MCF 10A (cell line): ENCODE results near the gene DNAJC6. TPM values are rescaled to one million over a fixed set of nuclear protein-coding genes. Genes with fewer than 3 reads are reported as not detected.
A peak's percentile ranks its signal among the peaks of the same experiment; 100 is the strongest.

Experiments used
- BruUV-seq: library from RNA; stranded (reverse); fragments of 400-500 nt; replicated peaks from 2 replicates; lab custom pipeline; 2021; lab: Mats Ljungman, UMichigan
- CTCF ChIA-PET: fragments of 300-600 bp; sonication (Branson Sonifier 250); formaldehyde crosslinking; extraction: SDS; loops from one replicate; lab custom pipeline; 2021; ENCODE audit warnings: antibody characterized with exemption, inconsistent platforms; lab: Yijun Ruan, JAX
- POLR2A ChIA-PET: fragments of 300-600, 350-650 bp; sonication (Branson Sonifier 250); formaldehyde crosslinking; extraction: SDS; loops from one replicate; lab custom pipeline; 2020; ENCODE audit warnings: antibody characterized with exemption, inconsistent platforms; lab: Yijun Ruan, JAX
- DNase-seq: peaks from one replicate; pipeline ENCODE4 v3.0.0-alpha.2; 2018; ENCODE audit not compliant: unreplicated experiment
- H3K27ac Mint-ChIP-seq: one replicate; pipeline ENCODE4 v1.8.0; 2022; ENCODE audit warnings: mild to moderate bottlenecking, low read depth, mixed read lengths; ENCODE audit not compliant: unreplicated experiment
- H3K27me3 Mint-ChIP-seq: one replicate; pipeline ENCODE4 v1.8.0; 2022; ENCODE audit warnings: mixed read lengths; ENCODE audit not compliant: insufficient read depth, unreplicated experiment
- H3K36me3 Mint-ChIP-seq: one replicate; pipeline ENCODE4 v1.8.0; 2022; ENCODE audit warnings: mild to moderate bottlenecking, moderate library complexity, mixed read lengths; ENCODE audit not compliant: insufficient read depth, unreplicated experiment
- H3K4me1 Mint-ChIP-seq: one replicate; pipeline ENCODE4 v1.8.0; 2022; ENCODE audit warnings: mixed read lengths; ENCODE audit not compliant: insufficient read depth, unreplicated experiment
- H3K4me3 Mint-ChIP-seq: one replicate; pipeline ENCODE4 v1.8.0; 2022; ENCODE audit warnings: mild to moderate bottlenecking, moderate library complexity, mixed read lengths; ENCODE audit not compliant: unreplicated experiment
- H3K9me3 Mint-ChIP-seq: one replicate; pipeline ENCODE4 v1.8.0; 2022; ENCODE audit warnings: mixed read lengths; ENCODE audit not compliant: unreplicated experiment
- intact Hi-C: fragments of 100-400 bp; cut with micrococcal nuclease; formaldehyde crosslinking; loops from 2 replicates; pipeline ENCODE4 v1.14.1; 2022
- total RNA-seq: library from RNA; stranded (reverse); gene quantifications from 2 replicates; pipeline ENCODE4 v1.2.3, GENCODE V29; 2022
- TF ChIP-seq, protein P1 (sequence below): fragments of 200-600 bp; IDR thresholded peaks from one replicate; pipeline ENCODE4 v1.8.0; 2022; ENCODE audit warnings: antibody characterized with exemption, mild to moderate bottlenecking; ENCODE audit not compliant: unreplicated experiment

DNAJC6 gene
- total RNA-seq, 1 experiment from 2014 or later: 7.9 TPM

DNA sequence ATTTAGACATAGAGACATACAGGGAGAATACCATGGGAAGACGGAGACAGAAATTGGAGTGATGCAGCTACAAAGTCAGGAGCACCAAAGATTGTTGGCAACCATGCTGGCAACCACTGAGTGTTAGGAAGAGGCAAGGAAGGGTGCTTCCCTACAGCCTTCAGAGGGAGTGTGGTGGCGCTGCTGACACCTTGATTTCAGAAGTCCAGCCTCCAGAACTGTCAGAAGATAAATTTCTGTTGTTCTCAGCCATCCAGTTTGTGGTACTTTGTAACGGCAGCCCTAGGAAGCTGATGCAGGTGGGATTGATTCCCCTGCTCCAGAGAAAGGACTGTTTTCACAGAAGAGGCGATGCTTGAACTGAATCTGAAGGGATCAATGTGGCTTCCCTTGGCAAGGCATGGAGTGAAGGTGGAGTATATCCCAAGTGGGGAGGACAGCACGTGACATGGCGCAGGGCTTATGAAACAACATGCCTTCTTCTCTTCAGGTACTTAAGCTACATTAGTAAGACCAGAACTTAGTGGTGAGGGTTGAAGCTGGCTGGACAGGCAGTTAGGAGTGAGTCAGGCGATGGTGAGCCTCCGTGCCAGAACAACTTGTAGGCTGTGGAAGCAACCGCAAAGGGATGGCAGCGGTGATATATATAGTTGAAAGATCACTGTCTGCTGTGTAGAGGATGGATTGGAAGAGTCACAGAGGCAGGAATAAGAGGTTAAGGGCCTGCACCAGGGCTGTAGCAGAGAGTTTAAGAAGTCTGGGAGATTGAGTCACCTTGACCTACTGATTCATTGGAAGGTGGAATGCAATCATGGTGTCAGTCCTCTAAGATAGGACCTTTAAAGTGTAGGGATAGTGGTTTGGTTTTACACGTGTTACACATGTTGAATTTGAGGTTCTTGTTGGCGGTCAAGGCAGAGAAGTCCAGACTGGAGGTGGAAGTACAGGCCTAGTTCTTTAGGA is 113.2 kb downstream of the DNAJC6 start:
- Mint-ChIP-seq H3K36me3 (peaks cover 24% of the 10 kb centered on the region), H3K4me3 (no peak overlapping the region), H3K9me3 (no peaks in the 10 kb centered on the region), H3K4me1 (peaks cover 40% of the 10 kb centered on the region), H3K27ac (no peak overlapping the region), H3K27me3 (no peaks in the 10 kb centered on the region)
- POLR2A ChIA-PET: interaction anchor here (0.6 to 8.2 kb wide), 21 partner anchors 8 to 844 kb away, joined by 3 to 144 read pairs (median 3); no protein-coding TSS in a partner anchor
- TF ChIP-seq, protein P1, sequence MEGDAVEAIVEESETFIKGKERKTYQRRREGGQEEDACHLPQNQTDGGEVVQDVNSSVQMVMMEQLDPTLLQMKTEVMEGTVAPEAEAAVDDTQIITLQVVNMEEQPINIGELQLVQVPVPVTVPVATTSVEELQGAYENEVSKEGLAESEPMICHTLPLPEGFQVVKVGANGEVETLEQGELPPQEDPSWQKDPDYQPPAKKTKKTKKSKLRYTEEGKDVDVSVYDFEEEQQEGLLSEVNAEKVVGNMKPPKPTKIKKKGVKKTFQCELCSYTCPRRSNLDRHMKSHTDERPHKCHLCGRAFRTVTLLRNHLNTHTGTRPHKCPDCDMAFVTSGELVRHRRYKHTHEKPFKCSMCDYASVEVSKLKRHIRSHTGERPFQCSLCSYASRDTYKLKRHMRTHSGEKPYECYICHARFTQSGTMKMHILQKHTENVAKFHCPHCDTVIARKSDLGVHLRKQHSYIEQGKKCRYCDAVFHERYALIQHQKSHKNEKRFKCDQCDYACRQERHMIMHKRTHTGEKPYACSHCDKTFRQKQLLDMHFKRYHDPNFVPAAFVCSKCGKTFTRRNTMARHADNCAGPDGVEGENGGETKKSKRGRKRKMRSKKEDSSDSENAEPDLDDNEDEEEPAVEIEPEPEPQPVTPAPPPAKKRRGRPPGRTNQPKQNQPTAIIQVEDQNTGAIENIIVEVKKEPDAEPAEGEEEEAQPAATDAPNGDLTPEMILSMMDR: no peak
- intact Hi-C loops: loop anchor here (5.0 to 10.0 kb wide), 3 partner anchors 250 to 1512 kb away; no protein-coding TSS in a partner anchor
- BruUV-seq: no TSS peak
- DNase-seq: peak; percentile 91
- CTCF ChIA-PET: interaction anchor here (0.6 to 2.1 kb wide), 14 partner anchors 8 to 1892 kb away, joined by 3 to 8 read pairs (median 4); no protein-coding TSS in a partner anchor

- TF ChIP-seq, protein P1: no peak
- intact Hi-C loops: loop anchor here (2.0 to 10.0 kb wide), 4 partner anchors 81 to 1511 kb away; no protein-coding TSS in a partner anchor
- no TSS peak for BruUV-seq
- H3K27ac Mint-ChIP-seq: no peak overlapping the region
- ChIA-PET CTCF (interaction anchor here (0.7 to 1.2 kb wide), 3 partner anchors 15 to 264 kb away, joined by 3 to 5 read pairs (median 4); no protein-coding TSS in a partner anchor), POLR2A (interaction anchor here (0.5 to 8.2 kb wide), 19 partner anchors 9 to 1500 kb away, joined by 3 to 144 read pairs (median 4); partner anchors contain the start of genes DNAI4 and MIER1)
- H3K4me3 Mint-ChIP-seq: no peak overlapping the region
- H3K4me1 Mint-ChIP-seq: peaks cover 28% of the 10 kb centered on the region
- DNase-seq: peak; percentile 93
- peaks cover 38% of the 10 kb centered on the region for H3K36me3 Mint-ChIP-seq
- H3K9me3 Mint-ChIP-seq: no peaks in the 10 kb centered on the region
- H3K27me3 Mint-ChIP-seq: no peaks in the 10 kb centered on the region
These were observed 114.7 kb downstream of the DNAJC6 start for GRCh38 chr1:65423884-65424572.

GRCh38 chr1:65424573-65424889 is 115.2 kb downstream of the DNAJC6 start:
- CTCF ChIA-PET: interaction anchor here (0.6 to 0.7 kb wide), 2 partner anchors 14 to 64 kb away, joined by 3 to 4 read pairs; no protein-coding TSS in a partner anchor
- intact Hi-C loops: loop anchor here (2.0 to 10.0 kb wide), 4 partner anchors 82 to 1510 kb away; no protein-coding TSS in a partner anchor
- Mint-ChIP-seq H3K36me3 (peaks cover 43% of the 10 kb centered on the region), H3K9me3 (no peaks in the 10 kb centered on the region), H3K4me3 (no peak overlapping the region), H3K27ac (no peak overlapping the region), H3K27me3 (no peaks in the 10 kb centered on the region), H3K4me1 (peaks cover 28% of the 10 kb centered on the region)
- POLR2A ChIA-PET: interaction anchor here (0.6 to 8.2 kb wide), 9 partner anchors 9 to 1500 kb away, joined by 3 to 144 read pairs (median 4); partner anchors contain the start of genes DNAI4 and MIER1
- no TSS peak for BruUV-seq
- no peak for DNase-seq
- TF ChIP-seq, protein P1: no peak
